Measurements from ENCODE around the gene PET117. TPM values are rescaled to one million over a fixed set of nuclear protein-coding genes. Genes with fewer than 3 reads are reported as not detected.
"Not testable (repeated sequence)": the region's sequence is repeated elsewhere in the genome, so short reads cannot be mapped to it uniquely, and the experiment has no call there.

PET117 gene
- total RNA-seq, 1 donor from 2014 or later, result 18.7 TPM

GRCh38 chr20:18108326-18108725, 29.3 kb upstream of the PET117 start:
- H3K9me3 Mint-ChIP-seq, result peaks cover 5% of the 10 kb centered on the region
- H3K4me3 Mint-ChIP-seq, result no peak overlapping the region
- H3K27ac Mint-ChIP-seq (ENCODE audit: unreplicated experiment), result no peak overlapping the region
- no peak for DNase-seq (ENCODE audit: low read depth, low spot score)
- H3K4me1 Mint-ChIP-seq, result no peaks in the 10 kb centered on the region
- no peaks in the 10 kb centered on the region for H3K36me3 Mint-ChIP-seq (ENCODE audit: low read depth)
- peaks cover 20% of the 10 kb centered on the region for H3K27me3 Mint-ChIP-seq (ENCODE audit: low read depth)
- TF ChIP-seq CTCF (conservative IDR thresholded peaks at IDR 0.05), result no peak

GRCh38 chr20:18128574-18128973, 9.1 kb upstream of the PET117 start:
- not testable (repeated sequence) for H3K27ac Mint-ChIP-seq (ENCODE audit: unreplicated experiment); H3K4me1 Mint-ChIP-seq; H3K36me3 Mint-ChIP-seq (ENCODE audit: low read depth); DNase-seq (ENCODE audit: low read depth, low spot score); H3K9me3 Mint-ChIP-seq; H3K4me3 Mint-ChIP-seq
- H3K27me3 Mint-ChIP-seq (ENCODE audit: low read depth), result peaks cover 60% of the 10 kb centered on the region

GRCh38 chr20:18132663-18133062, 5.0 kb upstream of the PET117 start:
- H3K4me3 Mint-ChIP-seq, result no peak overlapping the region
- no peaks in the 10 kb centered on the region for H3K36me3 Mint-ChIP-seq (ENCODE audit: low read depth)
- peaks cover 41% of the 10 kb centered on the region for H3K27me3 Mint-ChIP-seq (ENCODE audit: low read depth)
- peaks cover 6% of the 10 kb centered on the region for H3K4me1 Mint-ChIP-seq
- no peaks in the 10 kb centered on the region for H3K9me3 Mint-ChIP-seq
- no peak for TF ChIP-seq CTCF (conservative IDR thresholded peaks at IDR 0.05)
- DNase-seq (ENCODE audit: low read depth, low spot score), result no peak
- no peak overlapping the region for H3K27ac Mint-ChIP-seq (ENCODE audit: unreplicated experiment)

- H3K4me1 Mint-ChIP-seq, result peaks cover 9% of the 10 kb centered on the region
- TF ChIP-seq CTCF (conservative IDR thresholded peaks at IDR 0.05), result no peak
- H3K27me3 Mint-ChIP-seq (ENCODE audit: low read depth), result peaks cover 33% of the 10 kb centered on the region
- no peak overlapping the region for H3K27ac Mint-ChIP-seq (ENCODE audit: unreplicated experiment)
- no peaks in the 10 kb centered on the region for H3K36me3 Mint-ChIP-seq (ENCODE audit: low read depth)
- DNase-seq (ENCODE audit: low read depth, low spot score), result no peak
- peak overlapping the region; percentile 27 for H3K4me3 Mint-ChIP-seq
- no peaks in the 10 kb centered on the region for H3K9me3 Mint-ChIP-seq
Measured at GRCh38 chr20:18133962-18134361, 3.7 kb upstream of the PET117 start.

- Mint-ChIP-seq H3K9me3 (no peaks in the 10 kb centered on the region), H3K36me3 (ENCODE audit: low read depth) (peaks cover 3% of the 10 kb centered on the region), H3K4me3 (peak overlapping the region; percentile 86), H3K27ac (ENCODE audit: unreplicated experiment) (peak overlapping the region; percentile 44), H3K27me3 (ENCODE audit: low read depth) (peaks cover 9% of the 10 kb centered on the region), H3K4me1 (peaks cover 25% of the 10 kb centered on the region)
- TF ChIP-seq CTCF (conservative IDR thresholded peaks at IDR 0.05), result no peak
- DNase-seq (ENCODE audit: low read depth, low spot score), result no peak
Measured at GRCh38 chr20:18138266-18138582, 561 bp downstream of the PET117 start.

- H3K36me3 Mint-ChIP-seq (ENCODE audit: low read depth), result peaks cover 3% of the 10 kb centered on the region
- peak overlapping the region; percentile 44 for H3K27ac Mint-ChIP-seq (ENCODE audit: unreplicated experiment)
- TF ChIP-seq CTCF (conservative IDR thresholded peaks at IDR 0.05), result no peak
- H3K4me3 Mint-ChIP-seq, result peak overlapping the region; percentile 86
- peaks cover 5% of the 10 kb centered on the region for H3K27me3 Mint-ChIP-seq (ENCODE audit: low read depth)
- H3K9me3 Mint-ChIP-seq, result no peaks in the 10 kb centered on the region
- DNase-seq (ENCODE audit: low read depth, low spot score), result no peak
- H3K4me1 Mint-ChIP-seq, result peaks cover 25% of the 10 kb centered on the region
Measured at GRCh38 chr20:18138639-18139583, 1.2 kb downstream of the PET117 start.

All from neural crest cell (in vitro differentiated cells).